ENCODE data around the gene AIG1.

Gene AIG1

GRCh38 chr6:143362192-143362558, 301.5 kb downstream of the AIG1 start:
- H2AFZ ChIP-seq (ENCODE audit: low read depth, low read length): no peak overlapping the region
- no peak overlapping the region for H3K4me3 ChIP-seq (ENCODE audit: low read depth in 1 of 2, low read length in 2 of 2)
- no peaks in the 10 kb centered on the region for H4K20me1 ChIP-seq (ENCODE audit: insufficient read depth, low read length)
- H3K9ac ChIP-seq (ENCODE audit: low read depth, low read length): no peak overlapping the region
- ATAC-seq (ENCODE audit: insufficient read depth, low read depth): no peak
- H3K27ac ChIP-seq (ENCODE audit: low read length): no peak overlapping the region
- no peak overlapping the region for H3K4me2 ChIP-seq (ENCODE audit: insufficient read depth, low read length)
- H3K36me3 ChIP-seq (ENCODE audit: insufficient read depth, low read length): no peaks in the 10 kb centered on the region
- no peak for DNase-seq
- H3K27me3 ChIP-seq (ENCODE audit: insufficient read depth, low read length, poor library complexity): no peaks in the 10 kb centered on the region
- H3K4me1 ChIP-seq (ENCODE audit: insufficient read depth, low read length): no peaks in the 10 kb centered on the region
- H3K79me2 ChIP-seq (ENCODE audit: insufficient read depth, low read length): no peaks in the 10 kb centered on the region
- H3K9me3 ChIP-seq (ENCODE audit: insufficient read depth, low read length, severe bottlenecking): no peaks in the 10 kb centered on the region
- TF ChIP-seq, protein P1, sequence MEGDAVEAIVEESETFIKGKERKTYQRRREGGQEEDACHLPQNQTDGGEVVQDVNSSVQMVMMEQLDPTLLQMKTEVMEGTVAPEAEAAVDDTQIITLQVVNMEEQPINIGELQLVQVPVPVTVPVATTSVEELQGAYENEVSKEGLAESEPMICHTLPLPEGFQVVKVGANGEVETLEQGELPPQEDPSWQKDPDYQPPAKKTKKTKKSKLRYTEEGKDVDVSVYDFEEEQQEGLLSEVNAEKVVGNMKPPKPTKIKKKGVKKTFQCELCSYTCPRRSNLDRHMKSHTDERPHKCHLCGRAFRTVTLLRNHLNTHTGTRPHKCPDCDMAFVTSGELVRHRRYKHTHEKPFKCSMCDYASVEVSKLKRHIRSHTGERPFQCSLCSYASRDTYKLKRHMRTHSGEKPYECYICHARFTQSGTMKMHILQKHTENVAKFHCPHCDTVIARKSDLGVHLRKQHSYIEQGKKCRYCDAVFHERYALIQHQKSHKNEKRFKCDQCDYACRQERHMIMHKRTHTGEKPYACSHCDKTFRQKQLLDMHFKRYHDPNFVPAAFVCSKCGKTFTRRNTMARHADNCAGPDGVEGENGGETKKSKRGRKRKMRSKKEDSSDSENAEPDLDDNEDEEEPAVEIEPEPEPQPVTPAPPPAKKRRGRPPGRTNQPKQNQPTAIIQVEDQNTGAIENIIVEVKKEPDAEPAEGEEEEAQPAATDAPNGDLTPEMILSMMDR (IDR thresholded peaks at IDR 0.05; ENCODE audit: borderline replicate concordance, extremely low read depth, low read length, poor library complexity, severe bottlenecking): no peak
- TF ChIP-seq EZH2 (IDR thresholded peaks at IDR 0.05; ENCODE audit: borderline replicate concordance, low read depth, low read length, severe bottlenecking): no peak

DNA sequence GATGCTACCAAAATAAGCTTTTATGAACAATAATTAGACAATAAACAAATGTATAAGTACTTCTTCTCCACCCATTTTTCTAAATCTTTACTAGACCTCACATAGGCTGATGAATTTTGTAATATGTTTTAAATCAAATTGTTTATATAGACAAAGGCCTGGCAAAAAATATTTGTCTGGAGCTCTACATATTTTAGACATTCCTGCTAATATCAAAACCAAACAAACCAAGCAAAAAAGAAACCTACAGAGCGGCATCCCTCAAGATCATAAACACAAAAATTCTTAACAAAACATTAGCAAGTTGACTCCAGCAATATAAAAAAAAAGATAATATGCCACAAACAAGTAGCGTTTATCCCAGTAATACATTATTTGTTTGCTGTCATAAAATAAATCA, 302.6 kb downstream of the AIG1 start:
- H3K79me2 ChIP-seq (ENCODE audit: insufficient read depth, low read length): no peaks in the 10 kb centered on the region

GRCh38 chr6:143368426-143368825, 307.7 kb downstream of the AIG1 start:
- Histone ChIP-seq H3K36me3 (ENCODE audit: insufficient read depth, low read length) (no peaks in the 10 kb centered on the region), H3K27ac (ENCODE audit: low read length) (no peak overlapping the region), H3K4me2 (ENCODE audit: insufficient read depth, low read length) (no peak overlapping the region), H3K4me3 (ENCODE audit: low read depth in 1 of 2, low read length in 2 of 2) (no peak overlapping the region), H3K79me2 (ENCODE audit: insufficient read depth, low read length) (no peaks in the 10 kb centered on the region), H3K9ac (ENCODE audit: low read depth, low read length) (no peak overlapping the region), H3K9me3 (ENCODE audit: insufficient read depth, low read length, severe bottlenecking) (no peaks in the 10 kb centered on the region), H4K20me1 (ENCODE audit: insufficient read depth, low read length) (no peaks in the 10 kb centered on the region), H2AFZ (ENCODE audit: low read depth, low read length) (no peak overlapping the region), H3K4me1 (ENCODE audit: insufficient read depth, low read length) (no peaks in the 10 kb centered on the region), H3K27me3 (ENCODE audit: insufficient read depth, low read length, poor library complexity) (no peaks in the 10 kb centered on the region)
- ATAC-seq (ENCODE audit: insufficient read depth, low read depth) (no peak), DNase-seq (no peak)
- TF ChIP-seq EZH2 (IDR thresholded peaks at IDR 0.05; ENCODE audit: borderline replicate concordance, low read depth, low read length, severe bottlenecking): no peak
- TF ChIP-seq, protein P1 (IDR thresholded peaks at IDR 0.05; ENCODE audit: borderline replicate concordance, extremely low read depth, low read length, poor library complexity, severe bottlenecking): no peak

More for the DNA sequence above, 302.6 kb downstream of the AIG1 start:
- Histone ChIP-seq H3K27ac (ENCODE audit: low read length) (no peak overlapping the region), H3K9ac (ENCODE audit: low read depth, low read length) (no peak overlapping the region), H3K27me3 (ENCODE audit: insufficient read depth, low read length, poor library complexity) (no peaks in the 10 kb centered on the region), H4K20me1 (ENCODE audit: insufficient read depth, low read length) (no peaks in the 10 kb centered on the region), H3K9me3 (ENCODE audit: insufficient read depth, low read length, severe bottlenecking) (no peaks in the 10 kb centered on the region), H3K36me3 (ENCODE audit: insufficient read depth, low read length) (no peaks in the 10 kb centered on the region), H3K4me1 (ENCODE audit: insufficient read depth, low read length) (no peaks in the 10 kb centered on the region), H2AFZ (ENCODE audit: low read depth, low read length) (no peak overlapping the region), H3K4me2 (ENCODE audit: insufficient read depth, low read length) (no peak overlapping the region), H3K4me3 (ENCODE audit: low read depth in 1 of 2, low read length in 2 of 2) (no peak overlapping the region)
- ATAC-seq (ENCODE audit: insufficient read depth, low read depth): no peak
- TF ChIP-seq, protein P1 (IDR thresholded peaks at IDR 0.05; ENCODE audit: borderline replicate concordance, extremely low read depth, low read length, poor library complexity, severe bottlenecking): no peak
- no peak for TF ChIP-seq EZH2 (IDR thresholded peaks at IDR 0.05; ENCODE audit: borderline replicate concordance, low read depth, low read length, severe bottlenecking)
- no peak for DNase-seq

DNA sequence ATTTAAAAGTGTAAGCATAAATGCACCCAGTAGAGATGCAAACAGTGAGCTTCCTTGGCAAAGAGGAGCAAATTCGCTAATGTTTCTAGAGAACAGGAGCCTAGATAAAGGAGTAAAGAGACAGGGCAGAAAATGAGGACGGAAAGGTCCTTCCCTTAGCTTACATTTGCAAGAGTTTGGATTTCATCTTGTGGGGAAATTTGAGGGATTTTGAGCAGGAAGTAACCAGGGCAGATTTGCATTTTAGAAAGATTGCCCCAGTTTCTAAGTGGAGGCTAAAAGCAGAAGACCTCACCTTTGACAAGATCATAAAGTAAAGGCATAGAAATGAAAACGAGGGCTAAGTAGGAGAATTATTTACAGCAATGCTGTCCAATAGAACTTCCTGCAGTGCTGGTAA, 309.3 kb downstream of the AIG1 start:
- DNase-seq (no peak), ATAC-seq (ENCODE audit: insufficient read depth, low read depth) (no peak)
- Histone ChIP-seq H3K9me3 (ENCODE audit: insufficient read depth, low read length, severe bottlenecking) (no peaks in the 10 kb centered on the region), H3K9ac (ENCODE audit: low read depth, low read length) (no peak overlapping the region), H3K4me3 (ENCODE audit: low read depth in 1 of 2, low read length in 2 of 2) (no peak overlapping the region), H3K27ac (ENCODE audit: low read length) (no peak overlapping the region), H3K4me2 (ENCODE audit: insufficient read depth, low read length) (no peak overlapping the region), H3K4me1 (ENCODE audit: insufficient read depth, low read length) (no peaks in the 10 kb centered on the region), H3K36me3 (ENCODE audit: insufficient read depth, low read length) (no peaks in the 10 kb centered on the region), H3K27me3 (ENCODE audit: insufficient read depth, low read length, poor library complexity) (no peaks in the 10 kb centered on the region), H3K79me2 (ENCODE audit: insufficient read depth, low read length) (no peaks in the 10 kb centered on the region), H2AFZ (ENCODE audit: low read depth, low read length) (no peak overlapping the region), H4K20me1 (ENCODE audit: insufficient read depth, low read length) (no peaks in the 10 kb centered on the region)
- TF ChIP-seq, protein P1 (IDR thresholded peaks at IDR 0.05; ENCODE audit: borderline replicate concordance, extremely low read depth, low read length, poor library complexity, severe bottlenecking): no peak
- TF ChIP-seq EZH2 (IDR thresholded peaks at IDR 0.05; ENCODE audit: borderline replicate concordance, low read depth, low read length, severe bottlenecking): no peak
